GM18511 (cell line): ENCODE data around the gene ADRM1.

Experiments
- ATAC-seq: cut with Tn5 transposase; IDR thresholded peaks from one replicate; pipeline ENCODE4 v1.9.1; 2021; ENCODE audit warnings: mild to moderate bottlenecking, moderate library complexity; ENCODE audit not compliant: unreplicated experiment

ADRM1 gene

DNA sequence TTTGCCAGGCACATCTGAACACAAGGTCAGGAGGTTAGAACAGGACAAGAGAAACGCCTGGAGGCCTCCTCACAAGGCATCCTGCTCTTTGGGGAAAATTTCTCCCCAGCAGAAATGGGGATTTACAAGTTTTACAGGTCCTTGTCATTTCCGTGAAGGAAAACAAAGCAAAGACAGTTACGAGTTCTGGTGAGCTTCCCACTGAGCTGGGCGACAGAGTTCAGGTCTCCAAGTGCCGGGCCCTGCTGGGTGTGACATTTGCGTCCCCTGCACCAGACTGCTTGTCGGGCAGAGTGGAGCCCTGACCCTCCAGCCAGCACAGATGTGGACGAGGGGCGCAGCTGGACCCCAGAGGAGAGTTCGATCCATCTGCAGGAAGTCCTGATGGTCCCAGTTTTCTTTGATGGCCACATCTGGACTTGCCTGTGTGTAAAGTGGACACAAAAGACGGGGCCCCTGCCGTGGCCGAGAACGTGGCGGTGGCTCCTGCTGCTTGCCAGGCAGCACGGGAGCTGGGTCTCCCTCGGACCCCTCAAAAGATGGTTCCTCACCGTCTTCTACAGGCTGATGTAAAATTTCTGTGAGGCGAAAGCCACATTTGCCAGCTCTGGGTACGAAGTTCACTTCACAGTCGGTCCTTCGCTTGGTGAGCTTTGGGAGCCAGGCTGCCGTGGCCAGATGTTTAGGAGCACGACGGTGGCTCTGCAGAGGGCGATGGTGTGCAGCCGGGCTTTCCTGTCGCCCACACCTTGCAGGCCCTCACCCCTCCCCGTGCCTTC, 5.2 kb upstream of the ADRM1 start:
- no peak for ATAC-seq

DNA sequence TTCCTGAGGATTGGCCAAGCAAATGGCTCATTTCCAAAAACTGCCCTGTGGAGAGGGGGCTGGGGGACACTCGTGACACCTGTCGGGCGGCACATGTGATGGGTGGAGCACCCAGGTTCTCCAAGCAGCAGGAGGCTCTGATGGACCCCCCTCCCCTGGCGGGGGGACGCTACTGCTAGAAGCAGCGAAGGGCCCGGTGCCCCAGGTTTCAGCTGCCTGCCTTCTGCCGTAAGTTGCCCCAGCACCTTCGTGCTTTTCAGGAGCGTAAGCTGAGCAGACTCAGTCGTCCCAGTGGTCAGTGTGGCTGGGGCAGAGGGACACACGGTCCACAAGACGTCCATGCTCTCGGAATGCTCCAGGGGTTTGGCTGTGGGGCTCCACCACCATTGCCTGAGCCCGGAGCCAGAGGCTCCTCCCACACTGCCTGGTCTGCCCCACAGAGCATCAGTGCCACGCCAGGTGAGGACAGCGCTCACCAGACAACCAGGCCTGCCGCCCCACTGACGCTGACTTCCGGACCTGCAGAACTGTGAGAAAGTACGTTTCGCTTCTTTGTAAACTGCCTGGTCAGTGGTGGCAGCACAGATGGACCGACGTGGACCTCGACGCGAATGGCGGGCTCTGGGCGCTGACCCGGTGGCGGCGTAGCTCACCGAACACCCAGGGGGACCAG, 4.1 kb upstream of the ADRM1 start:
- ATAC-seq: no peak

DNA sequence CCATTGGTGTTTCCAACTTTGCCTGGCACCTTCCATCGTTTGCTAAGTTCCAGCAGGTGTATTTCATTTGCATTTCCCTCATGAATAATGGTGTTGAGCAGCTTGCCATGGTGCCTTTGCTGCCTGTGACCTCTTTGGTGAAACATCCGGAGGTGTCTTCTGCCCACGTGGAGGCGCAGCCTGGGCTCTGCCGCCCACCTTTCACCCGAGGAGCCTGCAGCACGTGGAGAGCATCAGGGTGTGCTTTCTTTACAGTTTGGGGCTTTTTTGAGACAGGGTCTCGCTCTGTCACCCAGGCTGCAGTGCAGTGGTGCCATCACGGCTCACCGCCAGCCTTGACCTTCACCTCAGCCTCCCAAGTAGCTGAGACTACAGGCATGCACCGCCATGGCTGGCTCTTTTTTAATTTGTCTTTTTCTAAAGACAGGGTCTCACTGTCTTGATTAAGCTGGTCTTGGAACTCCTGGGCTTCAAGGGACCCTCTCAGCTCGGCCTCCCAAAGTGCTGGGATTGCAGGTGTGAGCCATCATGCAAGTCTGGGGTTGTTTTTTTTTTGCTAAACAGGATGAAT, 3.0 kb upstream of the ADRM1 start:
- no peak for ATAC-seq

DNA sequence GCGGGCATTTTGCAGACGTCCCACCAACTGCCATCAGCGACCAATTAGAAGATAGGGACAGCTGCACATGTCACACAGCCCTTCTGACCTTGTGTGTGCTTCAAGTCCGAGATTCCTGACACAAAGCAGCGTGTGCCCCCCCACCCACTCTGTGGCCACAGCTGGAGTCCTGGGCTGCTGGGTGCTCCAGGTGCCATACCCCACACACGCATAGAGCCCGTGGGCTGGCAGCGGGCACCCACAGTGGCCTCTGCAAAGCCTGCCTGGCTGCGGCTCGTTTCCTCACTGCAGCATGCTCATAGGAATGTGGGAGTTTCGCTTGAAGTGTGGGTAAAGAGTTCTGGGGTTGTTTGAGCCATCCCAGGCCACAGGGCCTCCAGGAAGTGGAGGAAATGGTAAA, 2.5 kb upstream of the ADRM1 start:
- ATAC-seq: no peak

DNA sequence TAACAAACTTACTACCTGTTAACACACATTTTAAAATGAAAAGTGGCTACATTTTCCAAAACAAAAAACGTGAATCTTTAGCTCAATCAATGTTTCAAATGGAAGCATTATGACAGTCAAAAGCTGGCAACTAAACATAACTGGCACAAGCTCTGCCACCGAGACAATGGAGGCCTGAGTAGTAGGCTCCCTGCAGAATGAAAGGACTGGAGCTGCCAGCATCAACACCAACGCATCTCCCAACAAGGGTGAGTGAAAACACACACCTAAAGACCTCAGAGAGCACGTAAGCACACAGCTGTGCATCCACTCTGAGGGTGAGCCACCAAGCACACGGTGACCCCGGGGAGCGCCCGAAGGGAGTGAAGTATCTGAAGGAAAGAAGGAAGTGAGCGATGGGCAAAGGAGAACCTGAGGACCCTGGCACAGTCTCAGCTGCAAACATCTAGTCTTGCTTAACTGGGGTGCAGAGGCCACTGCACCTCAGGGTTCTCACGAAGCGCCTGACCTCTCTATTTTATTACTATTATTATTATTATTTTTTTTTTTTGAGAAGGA, 1.6 kb upstream of the ADRM1 start:
- no peak for ATAC-seq

DNA sequence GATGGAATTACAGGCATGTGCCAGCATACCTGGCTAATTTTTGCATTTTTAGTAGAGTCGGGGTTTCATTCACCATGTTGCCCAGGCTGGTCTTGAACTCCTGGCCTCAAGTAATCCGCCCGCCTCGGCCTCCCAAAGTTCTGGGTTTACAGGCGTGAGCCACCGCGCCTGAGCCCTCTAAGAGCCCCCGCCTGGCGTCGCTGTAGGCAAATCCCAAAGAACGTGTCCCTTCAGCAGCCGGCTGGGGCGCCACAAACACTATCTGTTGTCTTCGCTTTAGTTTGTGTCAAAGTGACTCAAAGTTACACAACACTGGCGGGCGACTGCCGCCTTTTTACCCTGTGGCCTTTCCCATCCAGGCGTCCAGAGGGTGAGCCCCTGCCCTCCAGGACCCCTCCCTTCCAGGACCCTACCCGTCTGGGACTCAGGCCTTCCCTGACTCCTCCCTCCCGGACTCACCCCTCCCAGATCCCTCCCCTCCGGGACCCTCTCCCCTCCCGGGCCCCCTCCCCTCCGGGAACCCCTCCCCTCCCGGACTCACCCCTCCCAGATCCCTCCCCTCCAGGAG, 940 bp upstream of the ADRM1 start:
- peak; percentile 52 for ATAC-seq

DNA sequence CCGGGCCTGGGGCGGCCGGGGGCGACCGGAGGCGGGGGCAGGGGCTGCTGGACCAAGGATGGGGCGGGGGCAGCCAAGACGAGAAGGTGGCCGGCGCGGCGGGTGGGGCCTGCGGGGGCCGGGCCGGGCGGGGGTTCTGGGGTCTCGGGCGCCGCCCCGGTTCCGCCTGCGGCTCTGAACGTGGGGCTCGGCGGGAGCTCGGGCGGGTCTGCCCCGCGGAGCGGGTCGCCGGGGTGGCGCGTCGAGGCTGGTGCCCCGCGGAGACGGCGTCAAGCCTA, 204 bp downstream of the ADRM1 start:
- ATAC-seq: no peak

DNA sequence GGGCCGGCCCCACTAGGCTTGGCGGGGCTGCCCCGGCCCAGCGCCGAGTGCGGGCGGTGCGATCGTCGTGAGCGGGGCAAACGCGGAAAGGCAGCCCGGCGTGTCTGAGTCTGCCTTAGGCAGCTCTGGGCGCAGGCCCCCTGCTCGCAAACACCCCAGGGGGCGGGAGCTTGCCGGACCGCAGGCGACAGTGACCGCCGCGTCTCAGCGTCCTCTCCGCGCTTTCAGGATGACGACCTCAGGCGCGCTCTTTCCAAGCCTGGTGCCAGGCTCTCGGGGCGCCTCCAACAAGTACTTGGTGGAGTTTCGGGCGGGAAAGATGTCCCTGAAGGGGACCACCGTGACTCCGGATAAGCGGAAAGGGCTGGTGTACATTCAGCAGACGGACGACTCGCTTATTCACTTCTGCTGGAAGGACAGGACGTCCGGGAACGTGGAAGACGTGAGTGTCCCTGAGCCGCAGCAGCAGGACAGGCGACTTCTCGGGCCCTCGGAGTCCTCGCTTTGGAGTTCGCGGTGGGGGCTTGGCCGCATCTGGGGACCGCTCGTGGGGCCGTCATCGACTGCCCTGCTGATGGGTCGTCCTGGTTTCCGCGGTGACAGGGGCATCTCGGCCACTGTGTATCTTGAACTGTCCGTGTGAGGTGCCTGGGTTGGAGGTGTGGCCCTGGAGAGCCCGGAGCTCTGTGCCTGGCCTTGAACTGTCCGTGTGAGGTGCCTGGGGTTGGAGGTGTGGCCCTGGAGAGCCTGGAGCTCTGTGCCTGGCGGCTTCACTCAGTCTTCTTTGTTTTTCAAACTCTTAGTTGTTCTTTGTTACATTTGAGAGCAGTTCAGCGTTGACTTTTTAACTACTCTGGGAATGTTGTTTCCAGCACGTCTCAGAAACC, 786 bp downstream of the ADRM1 start:
- no peak for ATAC-seq

DNA sequence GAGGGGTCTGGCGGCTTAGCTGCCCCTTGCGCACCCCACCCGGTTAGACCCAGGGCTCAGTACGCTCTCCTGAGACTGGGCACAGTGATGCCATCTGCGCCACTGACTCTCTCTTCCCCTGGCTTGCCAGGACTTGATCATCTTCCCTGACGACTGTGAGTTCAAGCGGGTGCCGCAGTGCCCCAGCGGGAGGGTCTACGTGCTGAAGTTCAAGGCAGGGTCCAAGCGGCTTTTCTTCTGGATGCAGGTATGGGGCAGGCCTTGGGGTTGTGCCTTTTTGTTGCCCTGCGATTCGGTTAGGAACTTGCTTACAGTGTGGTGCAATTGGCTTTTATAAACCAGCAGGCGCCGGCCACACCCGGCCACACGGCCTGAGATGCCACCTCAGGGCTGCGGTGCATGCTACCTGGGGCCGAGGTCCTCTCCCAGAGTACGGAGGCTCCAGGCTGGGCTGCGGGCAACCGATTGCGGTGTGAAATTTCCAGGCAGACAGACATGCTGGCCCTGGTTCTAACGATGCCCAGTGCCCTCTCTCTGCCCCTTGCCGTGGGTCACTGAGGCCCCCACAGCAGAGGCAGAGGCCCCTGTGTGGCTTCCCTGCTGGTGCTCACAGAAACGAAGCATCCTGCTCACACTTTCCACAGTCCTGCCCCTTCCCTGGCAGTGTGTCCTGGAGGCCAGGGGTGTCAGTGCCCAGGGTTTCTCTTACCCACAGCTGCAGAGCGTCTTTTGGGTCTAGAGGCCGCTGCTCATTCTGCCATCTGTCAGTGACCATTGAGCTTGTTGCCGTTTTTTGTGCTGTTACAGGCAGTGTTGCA, 1.7 kb downstream of the ADRM1 start:
- ATAC-seq: no peak

DNA sequence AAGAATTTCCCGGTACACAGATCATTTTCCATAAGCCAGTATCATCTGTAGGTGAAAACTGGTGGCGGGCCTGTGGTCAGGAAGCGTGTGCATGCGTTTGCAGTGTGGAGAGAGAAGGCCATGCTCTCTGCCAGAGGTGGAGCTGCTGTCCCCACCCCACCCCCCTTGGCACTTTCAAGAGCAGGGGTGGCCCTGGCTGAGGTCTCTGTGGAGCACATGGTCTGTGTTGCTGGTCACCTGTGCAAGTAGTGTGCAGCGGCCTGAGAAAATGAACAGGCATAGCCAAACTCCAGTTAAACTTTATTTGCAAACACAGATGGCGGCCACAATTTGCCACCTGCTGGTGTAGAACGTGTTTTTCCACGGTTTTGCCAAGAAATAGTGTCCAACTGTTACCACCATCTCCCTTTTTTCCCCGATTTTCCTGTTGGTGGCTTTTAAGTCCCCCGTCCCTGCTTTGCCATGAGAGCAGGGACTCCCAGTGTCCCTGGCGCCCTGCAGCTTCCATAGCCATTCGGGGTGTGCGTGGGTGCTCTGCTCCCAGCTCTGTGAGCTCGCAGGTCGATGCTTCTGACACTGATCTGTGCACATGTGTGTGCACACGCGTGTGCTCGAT, 2.5 kb downstream of the ADRM1 start:
- ATAC-seq: no peak

DNA sequence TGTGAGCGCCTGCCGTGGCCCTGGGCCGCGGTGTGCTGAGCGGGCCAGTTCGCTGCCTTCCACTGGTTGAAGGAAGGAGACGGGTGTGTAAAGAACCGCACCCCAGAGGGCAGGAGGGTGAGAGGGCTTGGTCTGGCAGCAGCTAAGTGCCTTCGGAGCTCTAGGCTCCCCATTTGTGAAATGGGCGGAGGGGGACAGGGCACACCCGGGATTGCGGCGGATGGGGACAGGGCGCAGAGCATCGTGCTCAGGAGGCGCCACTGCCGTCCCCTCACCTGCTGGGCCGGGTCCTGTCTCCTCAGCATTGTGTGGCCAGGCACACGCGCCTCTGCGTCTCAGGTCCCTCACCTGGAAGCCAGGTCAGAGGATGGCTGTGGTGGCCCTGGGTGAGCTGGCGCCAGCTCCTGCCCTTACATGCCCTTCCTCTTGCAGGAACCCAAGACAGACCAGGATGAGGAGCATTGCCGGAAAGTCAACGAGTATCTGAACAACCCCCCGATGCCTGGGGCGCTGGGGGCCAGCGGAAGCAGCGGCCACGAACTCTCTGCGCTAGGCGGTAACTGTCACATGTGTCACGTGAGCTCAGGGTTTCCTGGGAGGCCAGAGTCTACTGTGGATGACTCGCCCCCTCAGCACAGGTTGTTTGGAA, 3.1 kb downstream of the ADRM1 start:
- ATAC-seq: no peak

DNA sequence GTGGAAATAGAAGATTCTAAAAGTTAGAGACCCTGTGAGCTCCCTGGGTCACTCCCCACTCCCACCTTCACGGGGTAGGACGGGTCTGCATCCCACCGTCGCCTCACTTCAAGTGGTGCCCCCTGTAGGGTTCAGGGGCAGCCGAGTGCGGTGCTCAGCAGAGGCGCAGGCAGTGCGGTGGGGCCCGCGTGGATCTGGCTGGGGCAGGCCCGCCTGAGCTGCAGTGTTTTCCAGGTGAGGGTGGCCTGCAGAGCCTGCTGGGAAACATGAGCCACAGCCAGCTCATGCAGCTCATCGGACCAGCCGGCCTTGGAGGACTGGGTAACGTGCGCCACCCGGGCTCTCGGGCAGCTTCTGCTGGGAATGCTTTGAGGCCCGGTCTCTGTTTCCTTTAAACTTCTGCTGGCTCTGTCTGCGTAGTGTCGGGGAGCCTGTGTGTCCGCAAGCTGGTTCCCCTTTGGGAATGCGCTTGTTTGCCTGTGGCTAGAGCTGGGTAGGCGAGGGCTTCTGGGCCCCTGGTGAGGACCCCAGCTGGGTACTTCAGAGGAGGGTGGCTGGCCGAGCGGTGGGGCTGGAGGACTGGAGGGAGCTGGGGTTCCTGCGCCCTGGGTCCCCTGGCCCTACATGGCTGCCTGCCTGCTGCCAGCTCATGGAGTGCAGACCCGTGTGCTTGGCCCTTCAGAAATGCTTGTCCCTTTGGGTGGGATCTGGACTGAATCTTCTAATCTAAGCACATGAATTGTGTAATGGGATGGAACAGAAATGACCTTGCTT, 3.8 kb downstream of the ADRM1 start:
- ATAC-seq: no peak

DNA sequence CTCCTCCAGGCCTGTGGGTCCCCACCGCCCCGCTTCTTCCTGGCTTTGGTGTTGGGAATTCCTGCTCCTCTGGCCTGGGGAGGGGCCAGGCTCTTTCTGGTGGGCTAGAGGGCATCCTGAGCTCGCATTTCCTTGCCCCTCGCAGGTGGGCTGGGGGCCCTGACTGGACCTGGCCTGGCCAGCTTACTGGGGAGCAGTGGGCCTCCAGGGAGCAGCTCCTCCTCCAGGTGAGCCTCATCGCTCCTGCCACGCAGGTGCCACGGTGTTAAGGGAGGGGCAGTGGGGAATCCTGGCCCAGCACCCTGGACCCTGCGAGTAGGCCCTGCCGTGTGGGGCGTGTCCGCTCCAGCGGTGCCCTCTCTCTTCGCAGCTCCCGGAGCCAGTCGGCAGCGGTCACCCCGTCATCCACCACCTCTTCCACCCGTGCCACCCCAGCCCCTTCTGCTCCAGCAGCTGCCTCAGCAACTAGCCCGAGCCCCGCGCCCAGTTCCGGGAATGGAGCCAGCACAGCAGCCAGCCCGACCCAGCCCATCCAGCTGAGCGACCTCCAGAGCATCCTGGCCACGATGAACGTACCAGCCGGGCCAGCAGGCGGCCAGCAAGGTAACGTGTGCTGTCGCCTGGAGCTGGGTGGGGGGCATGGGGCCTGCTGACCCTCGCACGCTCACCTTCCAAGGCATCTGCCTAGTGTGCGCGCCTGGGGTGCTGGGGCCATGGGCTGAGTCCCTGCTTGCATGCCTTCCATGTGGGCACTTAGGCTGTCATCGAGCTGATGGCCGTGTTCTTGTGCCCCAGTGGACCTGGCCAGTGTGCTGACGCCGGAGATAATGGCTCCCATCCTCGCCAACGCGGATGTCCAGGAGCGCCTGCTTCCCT, 4.7 kb downstream of the ADRM1 start:
- ATAC-seq: no peak

DNA sequence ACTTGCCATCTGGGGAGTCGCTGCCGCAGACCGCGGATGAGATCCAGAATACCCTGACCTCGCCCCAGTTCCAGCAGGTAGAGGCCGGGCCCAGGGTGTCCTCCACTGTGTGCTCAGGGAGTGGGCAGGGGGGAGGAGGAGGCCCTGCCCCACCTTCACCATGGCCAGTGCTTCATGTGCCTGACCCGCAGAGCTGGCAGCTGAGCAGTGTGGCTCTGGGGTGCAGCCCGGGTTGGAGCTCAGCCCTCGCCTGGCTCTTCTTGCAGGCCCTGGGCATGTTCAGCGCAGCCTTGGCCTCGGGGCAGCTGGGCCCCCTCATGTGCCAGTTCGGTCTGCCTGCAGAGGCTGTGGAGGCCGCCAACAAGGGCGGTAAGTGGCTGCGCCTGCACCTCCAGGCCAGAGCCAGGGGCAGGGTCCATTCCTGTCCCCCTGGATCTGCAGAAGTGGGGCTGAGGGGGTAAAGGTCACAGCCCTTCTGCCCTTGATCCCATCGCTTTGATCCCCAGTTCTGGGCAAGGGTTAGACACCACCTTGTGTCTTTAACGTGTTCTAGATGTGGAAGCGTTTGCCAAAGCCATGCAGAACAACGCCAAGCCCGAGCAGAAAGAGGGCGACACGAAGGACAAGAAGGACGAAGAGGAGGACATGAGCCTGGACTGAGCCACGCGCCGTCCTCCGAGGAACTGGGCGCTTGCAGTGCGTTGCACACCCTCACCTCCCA, 5.5 kb downstream of the ADRM1 start:
- ATAC-seq: no peak

DNA sequence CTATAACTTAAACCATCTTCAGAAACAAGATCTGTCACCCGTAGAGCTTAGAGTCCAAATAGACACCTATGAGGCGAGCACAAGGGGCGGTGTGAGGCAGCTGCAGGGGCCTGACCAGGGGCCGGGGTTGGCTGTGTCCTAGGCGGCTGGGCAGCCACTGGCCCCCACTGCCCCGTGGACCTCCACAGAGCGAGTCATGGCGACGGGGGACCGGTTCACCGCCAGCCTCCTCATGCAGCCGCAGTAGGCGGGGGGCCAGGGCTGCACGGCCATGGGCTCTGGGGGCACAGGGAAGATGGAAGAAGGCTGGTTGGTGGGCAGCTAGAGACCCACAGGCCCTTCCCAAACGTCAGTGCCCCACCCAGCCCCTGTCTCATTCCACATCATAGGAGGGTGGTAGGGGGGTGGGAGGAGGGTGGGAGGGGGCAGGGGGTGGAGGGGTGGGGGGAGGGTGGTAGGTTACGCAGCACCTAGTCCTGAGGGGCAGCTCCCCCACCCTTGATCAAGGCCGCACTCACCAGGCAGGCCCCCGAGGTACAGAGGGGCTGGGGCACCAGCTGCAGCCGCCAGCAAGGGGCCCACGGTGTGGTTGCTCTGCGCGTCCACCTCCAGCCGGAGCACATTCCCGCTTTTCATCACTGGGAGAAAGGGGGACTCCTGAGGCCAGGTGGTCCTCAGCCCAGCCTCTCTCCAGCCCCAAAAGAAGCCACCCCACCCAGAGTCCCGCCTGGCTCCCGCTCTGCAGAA, 6.6 kb downstream of the ADRM1 start:
- no peak for ATAC-seq
